Liver (tissue), 9 donors: ENCODE results near the gene LARGE1. TPM values are rescaled to one million over a fixed set of nuclear protein-coding genes. Genes with fewer than 3 reads are reported as not detected.

Source experiments
- DNase-seq: peaks from one replicate; pipeline ENCODE4 v3.0.0-alpha.2; 2017; ENCODE audit warnings: low spot score
- H3K27ac ChIP-seq, 2 donors: one replicate each; pipeline ENCODE4 v1.7.0; 2013; ENCODE audit warnings: inconsistent platforms in 2 of 2, low read length in 2 of 2, control low read depth in 1 of 2, low read depth in 1 of 2, mild to moderate bottlenecking in 1 of 2
- H3K27me3 ChIP-seq, 4 donors: one replicate each; pipeline versions ENCODE4 v1.6.1 to v1.7.0; 2013; ENCODE audit warnings: low read length in 3 of 4, inconsistent platforms in 1 of 4, mild to moderate bottlenecking in 1 of 4, moderate library complexity in 1 of 4; ENCODE audit not compliant: control insufficient read depth in 4 of 4, insufficient read depth in 4 of 4
- H3K36me3 ChIP-seq, 4 donors: one replicate each; pipeline versions ENCODE4 v1.6.1 to v1.7.0; 2013; ENCODE audit warnings: low read length in 3 of 4, mild to moderate bottlenecking in 3 of 4, low read depth in 1 of 4, moderate library complexity in 1 of 4; ENCODE audit not compliant: control insufficient read depth in 4 of 4, insufficient read depth in 3 of 4
- H3K4me1 ChIP-seq, 4 donors: one replicate each; pipeline versions ENCODE4 v1.6.1 to v1.7.0; 2013; ENCODE audit warnings: low read length in 3 of 4, mild to moderate bottlenecking in 3 of 4, moderate library complexity in 1 of 4; ENCODE audit not compliant: control insufficient read depth in 4 of 4, insufficient read depth in 4 of 4
- H3K4me3 ChIP-seq, 3 donors: one replicate each; pipeline versions ENCODE4 v1.6.1 to v1.7.0; 2013; ENCODE audit warnings: low read length in 3 of 3, control low read depth in 1 of 3, low read depth in 1 of 3, mild to moderate bottlenecking in 1 of 3
- H3K9ac ChIP-seq, 2 donors: one replicate each; pipeline ENCODE4 v1.7.0; 2013; ENCODE audit warnings: low read length in 2 of 2, mild to moderate bottlenecking in 2 of 2, moderate library complexity in 2 of 2, control low read depth in 1 of 2, low read depth in 1 of 2
- H3K9me3 ChIP-seq, 4 donors: one replicate each; pipeline versions ENCODE4 v1.6.1 to v1.7.0; 2013; ENCODE audit warnings: low read length in 3 of 4; ENCODE audit not compliant: control insufficient read depth in 4 of 4
- EGR1 ChIP-seq, 2 donors: IDR thresholded peaks; 2 replicates each; pipeline ENCODE4 v1.6.1; 2016 to 2018; ENCODE audit warnings: antibody characterized with exemption in 2 of 2, low read depth in 2 of 2
- FOXA1 ChIP-seq: IDR thresholded peaks from 2 replicates; pipeline ENCODE4 v1.6.1; 2016; ENCODE audit warnings: antibody characterized with exemption
- FOXA2 ChIP-seq: IDR thresholded peaks from 2 replicates; pipeline ENCODE4 v1.6.1; 2016; ENCODE audit warnings: antibody characterized with exemption
- GABPA ChIP-seq, 2 donors: IDR thresholded peaks in 1 of 2; conservative IDR thresholded peaks in 1 of 2; 2 replicates each; pipeline ENCODE4 v1.6.1; 2016; ENCODE audit warnings: antibody characterized with exemption in 2 of 2, mild to moderate bottlenecking in 1 of 2, moderate library complexity in 1 of 2
- HNF4A ChIP-seq, 2 donors: conservative IDR thresholded peaks; 2 replicates each; pipeline ENCODE4 v1.6.1; 2016; ENCODE audit warnings: antibody characterized with exemption in 2 of 2, mild to moderate bottlenecking in 2 of 2
- HNF4G ChIP-seq: IDR thresholded peaks from 2 replicates; pipeline ENCODE4 v1.6.1; 2016; ENCODE audit warnings: antibody characterized with exemption
- JUND ChIP-seq, 2 donors: IDR thresholded peaks; 2 replicates each; pipeline ENCODE4 v1.6.1; 2016; ENCODE audit warnings: antibody characterized with exemption in 2 of 2
- NR2F2 ChIP-seq: IDR thresholded peaks from 2 replicates; pipeline ENCODE4 v1.6.1; 2016; ENCODE audit warnings: antibody characterized with exemption
- RAD21 ChIP-seq, 2 donors: IDR thresholded peaks; 2 replicates each; pipeline ENCODE4 v1.6.1; 2016; ENCODE audit warnings: antibody characterized with exemption in 2 of 2, mild to moderate bottlenecking in 2 of 2
- RXRA ChIP-seq, 2 donors: IDR thresholded peaks; 2 replicates each; pipeline ENCODE4 v1.6.1; 2017 to 2018; ENCODE audit warnings: antibody characterized with exemption in 2 of 2, mild to moderate bottlenecking in 1 of 2
- SP1 ChIP-seq: IDR thresholded peaks from 2 replicates; pipeline ENCODE4 v1.6.1; 2018; ENCODE audit warnings: antibody characterized with exemption, mild to moderate bottlenecking
- TAF1 ChIP-seq: conservative IDR thresholded peaks from 2 replicates; pipeline ENCODE4 v1.6.1; 2016; ENCODE audit warnings: antibody characterized with exemption, mild to moderate bottlenecking
- YY1 ChIP-seq: IDR thresholded peaks from 2 replicates; pipeline ENCODE4 v1.6.1; 2016; ENCODE audit warnings: antibody characterized with exemption, mild to moderate bottlenecking
- WGBS: extraction: QIAGEN DNeasy Blood & Tissue Kit; methylation state at CpG from one replicate; pipeline ENCODE4 v1.1.7; 2013; 5-methylcytosine and 5-hydroxymethylcytosine counted together
- polyA plus RNA-seq, 2 donors: library from polyadenylated mRNA; stranded (reverse) in 1 of 2; unstranded in 1 of 2; fragments of 200-250 nt in 1 of 2; fragments of >200 nt in 1 of 2; fragmentation: Nextera tagmentation in 1 of 2; extraction: Ambion mirVana in 1 of 2; gene quantifications; one replicate each; pipeline versions ENCODE4 v1.2.1 to v1.2.3, GENCODE V29; 2013 to 2015
- total RNA-seq, 2 donors: library from RNA; depleted of rRNA; stranded (reverse); fragments of >200 nt; gene quantifications; one replicate each; pipeline ENCODE4 v1.2.3, GENCODE V29; 2014
- TF ChIP-seq, protein P1 (sequence below): IDR thresholded peaks from 2 replicates; pipeline ENCODE4 v1.6.1; 2016; ENCODE audit warnings: antibody characterized with exemption
- TF ChIP-seq, protein P2 (sequence below): fragments of 150-350 bp; IDR thresholded peaks from 2 replicates; pipeline ENCODE4 v1.5.1; 2017; ENCODE audit warnings: improper control_type of control experiment, low read depth, low read length; ENCODE audit not compliant: missing input control
- TF ChIP-seq, protein P3 (sequence below): IDR thresholded peaks from 2 replicates; pipeline ENCODE4 v1.6.1; 2016; ENCODE audit warnings: antibody characterized with exemption, mild to moderate bottlenecking
- TF ChIP-seq, protein P4 (sequence below): IDR thresholded peaks from 2 replicates; pipeline ENCODE4 v1.6.1; 2016; ENCODE audit warnings: antibody characterized with exemption
- TF ChIP-seq, protein P5 (sequence below): IDR thresholded peaks from 2 replicates; pipeline ENCODE4 v1.6.1; 2016; ENCODE audit warnings: antibody characterized with exemption
- donor health status: healthy.
- donor health status: healthy.
- donor health status: healthy.
- donor health status: healthy.
- donor health status: healthy.

Gene LARGE1
- total and polyA plus RNA-seq, 4 donors: 2.3 to 14.1 (median 5.7) TPM

DNA sequence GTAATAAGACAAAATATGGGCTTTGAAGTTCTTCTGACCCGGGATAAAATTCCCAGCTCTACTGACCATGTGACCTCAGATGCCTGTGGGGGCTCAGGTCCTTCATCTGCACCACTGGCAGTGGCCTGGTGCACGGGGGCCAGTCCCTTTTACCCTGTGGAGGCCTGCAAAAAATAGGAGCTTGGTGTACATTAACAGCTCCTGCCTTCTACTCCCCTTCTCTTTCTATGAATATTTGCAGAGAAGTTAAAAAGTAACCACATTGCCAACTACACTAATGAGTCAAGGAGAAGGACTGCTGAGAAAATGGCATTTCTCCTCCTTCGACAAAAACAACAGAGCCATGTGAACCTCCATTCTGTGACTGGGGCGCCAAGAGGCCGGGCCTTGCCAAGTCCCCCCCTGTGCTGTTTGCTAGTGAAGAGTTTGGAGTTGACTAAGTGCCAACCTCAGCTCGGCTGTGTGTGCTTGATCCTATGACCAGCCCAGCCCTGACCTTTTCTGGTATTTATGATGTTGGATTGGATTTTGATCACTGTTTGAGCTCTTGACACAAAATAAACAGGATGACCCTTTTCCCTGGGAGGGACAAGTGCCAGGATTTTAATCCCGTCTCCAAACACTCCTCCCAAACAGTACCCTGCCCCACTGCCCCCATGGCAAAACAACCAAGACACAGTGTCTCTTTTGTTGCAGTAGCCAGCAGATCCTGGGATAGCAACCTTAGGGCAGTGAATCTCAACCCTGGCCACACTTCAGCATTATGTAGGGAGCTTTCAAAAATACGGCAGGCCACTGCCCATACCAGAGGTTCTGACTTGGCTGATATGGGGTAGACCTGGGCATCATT lies 380.1 kb downstream of the LARGE1 start:
- peak overlapping the region; percentile 85 to 90 for H3K27ac ChIP-seq
- 14% methylated on average over 8 of the region's 8 CpGs for WGBS
- peak; percentile 48 for DNase-seq
- no peaks in the 10 kb centered on the region for H3K9me3 ChIP-seq
- no peaks in the 10 kb centered on the region for H3K36me3 ChIP-seq
- H3K9ac ChIP-seq: no peak overlapping the region
- TF ChIP-seq GABPA (IDR thresholded peaks at IDR 0.05 in 1 of 2, conservative IDR thresholded peaks at IDR 0.05 in 1 of 2) (no peak), RAD21 (IDR thresholded peaks at IDR 0.05) (peak in 1 of 2 donors; percentile 41), RXRA (IDR thresholded peaks at IDR 0.05) (peak; percentile 92 to 93), FOXA2 (peak; percentile 71), FOXA1 (peak; percentile 65), NR2F2 (peak; percentile 84), YY1 (peak; percentile 73), TAF1 (peak; percentile 10), EGR1 (IDR thresholded peaks at IDR 0.05; ENCODE audit: low read depth in 2 of 2) (no peak), SP1 (peak; percentile 95), HNF4A (conservative IDR thresholded peaks at IDR 0.05) (peak; percentile 89), HNF4G (peak; percentile 74), JUND (IDR thresholded peaks at IDR 0.05) (peak; percentile 76 to 81)
- TF ChIP-seq, protein P1, sequence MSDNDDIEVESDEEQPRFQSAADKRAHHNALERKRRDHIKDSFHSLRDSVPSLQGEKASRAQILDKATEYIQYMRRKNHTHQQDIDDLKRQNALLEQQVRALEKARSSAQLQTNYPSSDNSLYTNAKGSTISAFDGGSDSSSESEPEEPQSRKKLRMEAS: peak; percentile 51
- TF ChIP-seq, protein P2, sequence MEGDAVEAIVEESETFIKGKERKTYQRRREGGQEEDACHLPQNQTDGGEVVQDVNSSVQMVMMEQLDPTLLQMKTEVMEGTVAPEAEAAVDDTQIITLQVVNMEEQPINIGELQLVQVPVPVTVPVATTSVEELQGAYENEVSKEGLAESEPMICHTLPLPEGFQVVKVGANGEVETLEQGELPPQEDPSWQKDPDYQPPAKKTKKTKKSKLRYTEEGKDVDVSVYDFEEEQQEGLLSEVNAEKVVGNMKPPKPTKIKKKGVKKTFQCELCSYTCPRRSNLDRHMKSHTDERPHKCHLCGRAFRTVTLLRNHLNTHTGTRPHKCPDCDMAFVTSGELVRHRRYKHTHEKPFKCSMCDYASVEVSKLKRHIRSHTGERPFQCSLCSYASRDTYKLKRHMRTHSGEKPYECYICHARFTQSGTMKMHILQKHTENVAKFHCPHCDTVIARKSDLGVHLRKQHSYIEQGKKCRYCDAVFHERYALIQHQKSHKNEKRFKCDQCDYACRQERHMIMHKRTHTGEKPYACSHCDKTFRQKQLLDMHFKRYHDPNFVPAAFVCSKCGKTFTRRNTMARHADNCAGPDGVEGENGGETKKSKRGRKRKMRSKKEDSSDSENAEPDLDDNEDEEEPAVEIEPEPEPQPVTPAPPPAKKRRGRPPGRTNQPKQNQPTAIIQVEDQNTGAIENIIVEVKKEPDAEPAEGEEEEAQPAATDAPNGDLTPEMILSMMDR: no peak
- TF ChIP-seq, protein P3, sequence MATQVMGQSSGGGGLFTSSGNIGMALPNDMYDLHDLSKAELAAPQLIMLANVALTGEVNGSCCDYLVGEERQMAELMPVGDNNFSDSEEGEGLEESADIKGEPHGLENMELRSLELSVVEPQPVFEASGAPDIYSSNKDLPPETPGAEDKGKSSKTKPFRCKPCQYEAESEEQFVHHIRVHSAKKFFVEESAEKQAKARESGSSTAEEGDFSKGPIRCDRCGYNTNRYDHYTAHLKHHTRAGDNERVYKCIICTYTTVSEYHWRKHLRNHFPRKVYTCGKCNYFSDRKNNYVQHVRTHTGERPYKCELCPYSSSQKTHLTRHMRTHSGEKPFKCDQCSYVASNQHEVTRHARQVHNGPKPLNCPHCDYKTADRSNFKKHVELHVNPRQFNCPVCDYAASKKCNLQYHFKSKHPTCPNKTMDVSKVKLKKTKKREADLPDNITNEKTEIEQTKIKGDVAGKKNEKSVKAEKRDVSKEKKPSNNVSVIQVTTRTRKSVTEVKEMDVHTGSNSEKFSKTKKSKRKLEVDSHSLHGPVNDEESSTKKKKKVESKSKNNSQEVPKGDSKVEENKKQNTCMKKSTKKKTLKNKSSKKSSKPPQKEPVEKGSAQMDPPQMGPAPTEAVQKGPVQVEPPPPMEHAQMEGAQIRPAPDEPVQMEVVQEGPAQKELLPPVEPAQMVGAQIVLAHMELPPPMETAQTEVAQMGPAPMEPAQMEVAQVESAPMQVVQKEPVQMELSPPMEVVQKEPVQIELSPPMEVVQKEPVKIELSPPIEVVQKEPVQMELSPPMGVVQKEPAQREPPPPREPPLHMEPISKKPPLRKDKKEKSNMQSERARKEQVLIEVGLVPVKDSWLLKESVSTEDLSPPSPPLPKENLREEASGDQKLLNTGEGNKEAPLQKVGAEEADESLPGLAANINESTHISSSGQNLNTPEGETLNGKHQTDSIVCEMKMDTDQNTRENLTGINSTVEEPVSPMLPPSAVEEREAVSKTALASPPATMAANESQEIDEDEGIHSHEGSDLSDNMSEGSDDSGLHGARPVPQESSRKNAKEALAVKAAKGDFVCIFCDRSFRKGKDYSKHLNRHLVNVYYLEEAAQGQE: peak; percentile 39
- TF ChIP-seq, protein P4, sequence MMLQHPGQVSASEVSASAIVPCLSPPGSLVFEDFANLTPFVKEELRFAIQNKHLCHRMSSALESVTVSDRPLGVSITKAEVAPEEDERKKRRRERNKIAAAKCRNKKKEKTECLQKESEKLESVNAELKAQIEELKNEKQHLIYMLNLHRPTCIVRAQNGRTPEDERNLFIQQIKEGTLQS: peak; percentile 44
- TF ChIP-seq, protein P5, sequence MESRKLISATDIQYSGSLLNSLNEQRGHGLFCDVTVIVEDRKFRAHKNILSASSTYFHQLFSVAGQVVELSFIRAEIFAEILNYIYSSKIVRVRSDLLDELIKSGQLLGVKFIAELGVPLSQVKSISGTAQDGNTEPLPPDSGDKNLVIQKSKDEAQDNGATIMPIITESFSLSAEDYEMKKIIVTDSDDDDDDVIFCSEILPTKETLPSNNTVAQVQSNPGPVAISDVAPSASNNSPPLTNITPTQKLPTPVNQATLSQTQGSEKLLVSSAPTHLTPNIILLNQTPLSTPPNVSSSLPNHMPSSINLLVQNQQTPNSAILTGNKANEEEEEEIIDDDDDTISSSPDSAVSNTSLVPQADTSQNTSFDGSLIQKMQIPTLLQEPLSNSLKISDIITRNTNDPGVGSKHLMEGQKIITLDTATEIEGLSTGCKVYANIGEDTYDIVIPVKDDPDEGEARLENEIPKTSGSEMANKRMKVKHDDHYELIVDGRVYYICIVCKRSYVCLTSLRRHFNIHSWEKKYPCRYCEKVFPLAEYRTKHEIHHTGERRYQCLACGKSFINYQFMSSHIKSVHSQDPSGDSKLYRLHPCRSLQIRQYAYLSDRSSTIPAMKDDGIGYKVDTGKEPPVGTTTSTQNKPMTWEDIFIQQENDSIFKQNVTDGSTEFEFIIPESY: peak; percentile 64
- no peaks in the 10 kb centered on the region for H3K27me3 ChIP-seq
- H3K4me1 ChIP-seq: peaks cover 18 to 50% (median 43%) of the 10 kb centered on the region in 4 donors
- H3K4me3 ChIP-seq: no peak overlapping the region
